ENCODE results near the gene CTNND2. TPM values are rescaled to one million over a fixed set of nuclear protein-coding genes. Genes with fewer than 3 reads are reported as not detected.
"Not testable (repeated sequence)": the region's sequence is repeated elsewhere in the genome, so short reads cannot be mapped to it uniquely, and the experiment has no call there.

CTNND2 gene
- total RNA-seq, 1 donor from 2014 or later, result 0.29 TPM

DNA sequence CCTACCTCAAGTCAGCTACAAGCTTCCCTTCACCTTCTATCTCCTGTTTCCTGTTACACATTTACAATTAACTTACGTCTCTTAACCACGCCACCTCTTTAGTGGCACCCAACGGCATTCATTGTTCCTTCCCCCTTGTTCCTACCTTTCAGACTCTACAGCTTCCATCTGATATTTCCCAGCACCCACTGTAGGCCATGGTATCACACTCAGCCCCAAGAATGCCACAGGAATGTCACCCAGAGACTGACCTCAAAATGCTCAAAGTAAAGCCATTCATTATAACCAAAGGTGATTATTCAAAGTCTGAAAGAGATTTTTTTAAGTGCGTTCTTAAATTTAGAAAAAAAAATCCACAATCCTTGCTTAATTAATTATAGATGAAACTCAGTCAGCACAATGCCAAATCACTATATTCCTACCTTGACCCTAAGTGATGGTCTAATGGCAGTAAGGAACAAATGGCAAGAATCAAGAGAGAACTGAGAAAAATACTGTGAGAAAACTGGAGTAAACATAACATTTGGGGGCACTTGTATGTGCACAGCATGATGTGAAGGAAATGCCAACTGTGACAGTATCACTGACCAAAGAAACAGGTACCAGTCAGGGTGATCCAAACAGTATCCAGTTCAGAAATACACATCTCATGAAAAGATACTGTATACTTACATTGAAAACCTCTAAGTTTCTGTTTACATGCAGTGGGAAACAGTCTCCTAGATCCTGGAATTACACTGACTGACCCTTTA, 52.1 kb downstream of the CTNND2 start:
- DNase-seq (ENCODE audit: low read depth), result no peak
- TF ChIP-seq, protein P1, sequence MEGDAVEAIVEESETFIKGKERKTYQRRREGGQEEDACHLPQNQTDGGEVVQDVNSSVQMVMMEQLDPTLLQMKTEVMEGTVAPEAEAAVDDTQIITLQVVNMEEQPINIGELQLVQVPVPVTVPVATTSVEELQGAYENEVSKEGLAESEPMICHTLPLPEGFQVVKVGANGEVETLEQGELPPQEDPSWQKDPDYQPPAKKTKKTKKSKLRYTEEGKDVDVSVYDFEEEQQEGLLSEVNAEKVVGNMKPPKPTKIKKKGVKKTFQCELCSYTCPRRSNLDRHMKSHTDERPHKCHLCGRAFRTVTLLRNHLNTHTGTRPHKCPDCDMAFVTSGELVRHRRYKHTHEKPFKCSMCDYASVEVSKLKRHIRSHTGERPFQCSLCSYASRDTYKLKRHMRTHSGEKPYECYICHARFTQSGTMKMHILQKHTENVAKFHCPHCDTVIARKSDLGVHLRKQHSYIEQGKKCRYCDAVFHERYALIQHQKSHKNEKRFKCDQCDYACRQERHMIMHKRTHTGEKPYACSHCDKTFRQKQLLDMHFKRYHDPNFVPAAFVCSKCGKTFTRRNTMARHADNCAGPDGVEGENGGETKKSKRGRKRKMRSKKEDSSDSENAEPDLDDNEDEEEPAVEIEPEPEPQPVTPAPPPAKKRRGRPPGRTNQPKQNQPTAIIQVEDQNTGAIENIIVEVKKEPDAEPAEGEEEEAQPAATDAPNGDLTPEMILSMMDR (IDR thresholded peaks at IDR 0.05; ENCODE audit: insufficient read depth, low read length, poor library complexity, severe bottlenecking), result no peak
- no peak overlapping the region for H3K4me3 ChIP-seq (ENCODE audit: low read depth, low read length)

DNA sequence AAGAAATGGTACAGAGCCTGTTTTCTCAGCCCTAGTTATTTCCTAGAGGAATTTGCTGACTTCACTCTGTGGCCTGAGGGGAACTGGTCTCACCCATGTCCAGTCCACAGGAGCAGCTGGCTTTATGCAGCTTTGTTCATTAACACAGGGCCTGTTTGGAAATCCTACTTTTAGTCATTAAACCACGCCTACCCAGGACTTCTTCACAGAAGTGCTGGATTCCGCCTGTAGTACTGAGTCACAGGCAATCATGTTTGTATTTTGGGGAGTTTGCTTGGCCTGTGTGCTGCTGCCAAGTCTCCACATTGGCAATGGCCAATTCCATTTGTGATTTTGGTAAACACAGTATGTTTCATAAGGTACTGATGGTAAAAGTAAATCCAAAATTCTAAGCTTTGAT, 52.8 kb downstream of the CTNND2 start:
- TF ChIP-seq, protein P1 (IDR thresholded peaks at IDR 0.05; ENCODE audit: insufficient read depth, low read length, poor library complexity, severe bottlenecking), result no peak
- no peak for DNase-seq (ENCODE audit: low read depth)

More for the DNA sequence above, 52.1 kb downstream of the CTNND2 start:
- Histone ChIP-seq H3K27me3 (ENCODE audit: control insufficient read depth, insufficient read depth, low read length) (no peaks in the 10 kb centered on the region), H3K36me3 (ENCODE audit: control insufficient read depth, insufficient read depth, low read length) (no peaks in the 10 kb centered on the region)

DNA sequence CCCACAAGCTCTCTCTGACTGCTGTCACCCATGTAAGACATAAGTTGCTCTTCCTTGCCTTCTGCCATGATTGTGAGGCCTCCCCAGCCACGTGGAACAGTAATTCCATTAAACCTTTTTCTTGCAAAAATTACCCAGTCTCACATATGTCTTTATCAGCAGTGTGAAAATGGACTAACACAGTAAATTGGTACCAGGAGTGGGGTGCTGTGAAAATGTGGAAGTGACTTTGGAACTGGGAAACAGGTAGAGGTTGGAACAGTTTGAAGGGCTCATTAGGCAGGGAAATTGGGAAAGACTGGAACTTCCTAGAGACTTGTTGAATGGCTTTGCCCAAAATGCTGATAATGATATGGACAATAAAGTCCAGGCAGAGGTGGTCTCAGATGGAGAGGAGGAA, 75.7 kb downstream of the CTNND2 start:
- not testable (repeated sequence) for DNase-seq (ENCODE audit: low read depth); H3K4me3 ChIP-seq (ENCODE audit: low read depth, low read length); H3K27me3 ChIP-seq (ENCODE audit: control insufficient read depth, insufficient read depth, low read length); H3K36me3 ChIP-seq (ENCODE audit: control insufficient read depth, insufficient read depth, low read length)

More for the DNA sequence above, 52.8 kb downstream of the CTNND2 start:
- no peaks in the 10 kb centered on the region for H3K36me3 ChIP-seq (ENCODE audit: control insufficient read depth, insufficient read depth, low read length)
- no peaks in the 10 kb centered on the region for H3K27me3 ChIP-seq (ENCODE audit: control insufficient read depth, insufficient read depth, low read length)
- H3K4me3 ChIP-seq (ENCODE audit: low read depth, low read length), result no peak overlapping the region

DNA sequence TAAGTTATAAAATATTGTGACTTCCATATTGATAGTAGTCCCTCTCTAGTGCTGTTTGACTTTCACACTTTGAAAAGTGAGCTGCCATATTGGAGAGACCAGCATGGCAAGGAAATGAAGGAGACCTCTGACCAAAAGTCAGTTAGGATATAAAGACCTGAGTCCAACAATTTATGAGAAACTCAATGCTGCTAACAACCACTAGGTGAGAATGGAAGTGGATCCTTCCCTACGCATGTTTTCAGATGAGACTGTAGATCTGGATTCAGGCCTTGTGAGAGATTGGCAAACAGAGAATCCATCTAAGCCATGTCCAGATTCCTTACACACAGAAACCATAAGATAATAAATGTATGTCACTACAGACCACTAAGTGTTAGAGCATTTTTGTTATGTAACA, 81.6 kb downstream of the CTNND2 start:
- Histone ChIP-seq H3K36me3 (ENCODE audit: control insufficient read depth, insufficient read depth, low read length) (no peaks in the 10 kb centered on the region), H3K27me3 (ENCODE audit: control insufficient read depth, insufficient read depth, low read length) (no peaks in the 10 kb centered on the region), H3K4me3 (ENCODE audit: low read depth, low read length) (no peak overlapping the region)
- DNase-seq (ENCODE audit: low read depth), result no peak
- TF ChIP-seq, protein P1 (IDR thresholded peaks at IDR 0.05; ENCODE audit: insufficient read depth, low read length, poor library complexity, severe bottlenecking), result no peak

DNA sequence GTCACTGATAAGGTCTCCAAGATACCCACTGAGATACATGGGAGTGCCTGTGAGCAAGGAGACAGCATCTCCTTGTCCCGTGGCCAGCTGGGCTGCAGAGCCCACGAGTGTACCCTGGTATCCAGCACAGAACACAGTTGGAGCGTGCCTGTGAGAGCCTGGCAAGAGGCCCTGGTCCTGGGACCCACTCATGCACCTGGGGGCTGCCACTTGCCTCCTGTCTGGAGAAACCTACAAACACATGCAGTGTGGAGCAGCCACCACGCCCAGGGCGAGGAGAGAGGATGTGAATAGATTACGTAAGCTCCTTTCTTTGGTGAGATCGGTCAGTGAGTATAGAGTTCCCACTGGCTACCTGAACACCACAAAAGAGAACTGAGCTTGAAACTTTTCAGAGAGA, 88.3 kb downstream of the CTNND2 start:
- no peaks in the 10 kb centered on the region for H3K27me3 ChIP-seq (ENCODE audit: control insufficient read depth, insufficient read depth, low read length)
- no peak overlapping the region for H3K4me3 ChIP-seq (ENCODE audit: low read depth, low read length)
- no peaks in the 10 kb centered on the region for H3K36me3 ChIP-seq (ENCODE audit: control insufficient read depth, insufficient read depth, low read length)
- TF ChIP-seq, protein P1 (IDR thresholded peaks at IDR 0.05; ENCODE audit: insufficient read depth, low read length, poor library complexity, severe bottlenecking), result no peak
- no peak for DNase-seq (ENCODE audit: low read depth)

DNA sequence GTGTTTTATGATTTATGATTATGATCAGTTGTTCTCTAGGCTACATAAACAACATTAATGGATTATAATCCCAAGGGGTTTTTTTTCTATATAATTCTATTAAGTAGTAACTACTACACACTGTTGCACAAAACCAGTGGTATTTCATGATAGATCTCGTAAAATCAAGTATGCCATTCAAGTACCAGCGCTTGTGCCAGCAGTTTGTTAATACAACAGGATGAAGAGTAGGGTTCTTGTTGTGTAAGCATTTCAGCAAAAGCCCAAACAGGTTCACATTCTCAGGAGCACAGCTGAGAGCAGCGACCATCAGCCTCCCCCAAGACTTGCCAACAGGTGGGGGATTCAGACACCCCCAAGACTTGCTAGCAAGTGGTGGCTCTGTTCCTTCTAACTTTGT, 88.8 kb downstream of the CTNND2 start:
- TF ChIP-seq, protein P1 (IDR thresholded peaks at IDR 0.05; ENCODE audit: insufficient read depth, low read length, poor library complexity, severe bottlenecking), result no peak
- Histone ChIP-seq H3K4me3 (ENCODE audit: low read depth, low read length) (no peak overlapping the region), H3K27me3 (ENCODE audit: control insufficient read depth, insufficient read depth, low read length) (no peaks in the 10 kb centered on the region), H3K36me3 (ENCODE audit: control insufficient read depth, insufficient read depth, low read length) (no peaks in the 10 kb centered on the region)
- DNase-seq (ENCODE audit: low read depth), result no peak
